ENCODE data around the gene IL9R. TPM values are rescaled to one million over a fixed set of nuclear protein-coding genes. Genes with fewer than 3 reads are reported as not detected.
"Not testable (repeated sequence)": the region's sequence is repeated elsewhere in the genome, so short reads cannot be mapped to it uniquely, and the experiment has no call there.

Gene IL9R
- total RNA-seq, 2 donors from 2014 or later, result 0.14 TPM; not detected in 1

- not testable (repeated sequence) for ATAC-seq (ENCODE audit: insufficient number of reproducible peaks, low FRiP score, low read depth)
Observed at GRCh38 chrX:156029707-156030442, 32.4 kb downstream of the IL9R start.

DNA sequence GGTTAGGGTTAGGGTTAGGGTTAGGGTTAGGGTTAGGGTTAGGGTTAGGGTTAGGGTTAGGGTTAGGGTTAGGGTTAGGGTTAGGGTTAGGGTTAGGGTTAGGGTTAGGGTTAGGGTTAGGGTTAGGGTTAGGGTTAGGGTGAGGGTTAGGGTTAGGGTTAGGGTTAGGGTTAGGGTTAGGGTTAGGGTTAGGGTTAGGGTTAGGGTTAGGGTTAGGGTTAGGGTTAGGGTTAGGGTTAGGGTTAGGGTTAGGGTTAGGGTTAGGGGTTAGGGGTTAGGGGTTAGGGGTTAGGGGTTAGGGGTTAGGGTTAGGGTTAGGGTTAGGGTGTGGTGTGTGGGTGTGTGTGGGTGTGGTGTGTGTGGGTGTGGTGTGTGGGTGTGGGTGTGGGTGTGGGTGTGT lies 33.0 kb downstream of the IL9R start:
- H3K27ac ChIP-seq; ATAC-seq (ENCODE audit: insufficient number of reproducible peaks, low FRiP score, low read depth); H3K4me1 ChIP-seq (ENCODE audit: control insufficient read depth in 1 of 2, low read depth in 2 of 2); H3K36me3 ChIP-seq; H3K4me3 ChIP-seq; DNase-seq (ENCODE audit: low spot score); H3K9me3 ChIP-seq; H3K27me3 ChIP-seq (replicated peaks; ENCODE audit: insufficient read depth): not testable (repeated sequence)

More at GRCh38 chrX:156029707-156030442, 32.4 kb downstream of the IL9R start:
- H3K4me1 ChIP-seq (ENCODE audit: control insufficient read depth in 1 of 2, low read depth in 2 of 2); H3K4me3 ChIP-seq; H3K27me3 ChIP-seq (replicated peaks; ENCODE audit: insufficient read depth); H3K9me3 ChIP-seq; DNase-seq (ENCODE audit: low spot score); H3K36me3 ChIP-seq; H3K27ac ChIP-seq: not testable (repeated sequence)

Other genes with a start within 250 kb of the IL9R start
- 10 to 100 TPM; 29.2 to 35.6 TPM for gene VAMP7, start 116.4 kb upstream of the IL9R start, total RNA-seq

Measured in thoracic aorta (tissue), 2 donors.